GM12878 (cell line): ENCODE results near the gene NFATC3. TPM values are rescaled to one million over a fixed set of nuclear protein-coding genes. Genes with fewer than 3 reads are reported as not detected.

Source experiments
- ATAC-seq: fragments of 200-7000 bp; cut with Tn5 transposase; 3 replicates; pipeline ENCODE4 v1.9.1; 2020; ENCODE audit warnings: mild to moderate bottlenecking, moderate library complexity
- BruUV-seq: library from RNA; stranded (reverse); fragments of 400-500 nt; replicated peaks from 2 replicates; lab custom pipeline; 2021; lab: Mats Ljungman, UMichigan
- CTCF ChIA-PET: fragments of 300-600 bp; sonication (Branson Sonifier 250); formaldehyde crosslinking; extraction: SDS; loops from one replicate; lab custom pipeline; 2021; ENCODE audit warnings: inconsistent platforms; lab: Yijun Ruan, JAX
- POLR2A ChIA-PET: fragments of 350-600 bp; formaldehyde crosslinking; extraction: SDS; loops from one replicate; lab custom pipeline; 2021; ENCODE audit warnings: inconsistent platforms; lab: Charles Lee
- RAD21 ChIA-PET: fragments of 300-600 bp; sonication (Branson Sonifier 250); formaldehyde crosslinking; loops from one replicate; lab custom pipeline; 2023; ENCODE audit warnings: antibody characterized with exemption; ENCODE audit not compliant: unreplicated experiment; lab: Charles Lee
- SMC1A ChIA-PET: fragments of 300-600 bp; sonication (Branson Sonifier 250); formaldehyde crosslinking; loops from one replicate; lab custom pipeline; 2023; ENCODE audit not compliant: unreplicated experiment, uncharacterized antibody; lab: Charles Lee
- DNase-seq: peaks from one replicate; pipeline ENCODE4 v3.0.0-alpha.2; 2011; ENCODE audit warnings: low read depth, low spot score
- FAIRE-seq: peaks from 3 replicates; lab custom pipeline; 2011; peaks lifted over from hg19 to GRCh38; lab: Jason Lieb, UNC
- H2AFZ ChIP-seq: 2 replicates; pipeline ENCODE4 v1.6.0; 2011; ENCODE audit warnings: low read depth, low read length, control low read depth; ENCODE audit not compliant: control insufficient read depth
- H3K27ac ChIP-seq: 2 replicates; pipeline ENCODE4 v1.5.1; 2011; ENCODE audit warnings: control low read depth; ENCODE audit not compliant: control insufficient read depth, insufficient read depth
- H3K27me3 ChIP-seq, 2 experiments: replicated peaks in 1 of 2; 2 replicates each; pipeline versions ENCODE4 v1.6.0 to v1.6.1; 2011; ENCODE audit warnings: low read length in 1 of 2; ENCODE audit not compliant: control insufficient read depth in 2 of 2, insufficient read depth in 2 of 2
- H3K36me3 ChIP-seq, 2 experiments: 2 replicates each; pipeline ENCODE4 v1.5.1; 2011; ENCODE audit warnings: low read length in 1 of 2; ENCODE audit not compliant: control insufficient read depth in 2 of 2, insufficient read depth in 2 of 2
- H3K4me1 ChIP-seq: 2 replicates; pipeline ENCODE4 v1.6.1; 2011; ENCODE audit warnings: mild to moderate bottlenecking, low read length, moderate library complexity, mixed read lengths; ENCODE audit not compliant: control insufficient read depth, insufficient read depth
- H3K4me2 ChIP-seq: 2 replicates; pipeline ENCODE4 v1.6.0; 2011; ENCODE audit warnings: control low read depth; ENCODE audit not compliant: control insufficient read depth, insufficient read depth
- H3K4me3 ChIP-seq: fragments of 200-600 bp; sonication (generic); 2 replicates; pipeline ENCODE4 v1.5.1; 2016
- H3K79me2 ChIP-seq: 2 replicates; pipeline ENCODE4 v1.6.0; 2011; ENCODE audit warnings: low read length; ENCODE audit not compliant: control insufficient read depth, insufficient read depth
- H3K9ac ChIP-seq: 2 replicates; pipeline ENCODE4 v1.8.0; 2011; ENCODE audit warnings: low read length, control low read depth, mixed read lengths; ENCODE audit not compliant: control insufficient read depth, insufficient read depth
- H3K9me3 ChIP-seq: replicated peaks from 3 replicates; pipeline ENCODE4 v1.5.1; 2011; ENCODE audit warnings: mild to moderate bottlenecking, low read length; ENCODE audit not compliant: control insufficient read depth, insufficient read depth
- H4K20me1 ChIP-seq: 2 replicates; pipeline ENCODE4 v1.6.0; 2011; ENCODE audit not compliant: control insufficient read depth, insufficient read depth
- CEBPZ ChIP-seq: fragments of 150-350 bp; IDR thresholded peaks from 2 replicates; pipeline ENCODE4 v1.6.1; 2016; ENCODE audit warnings: low read depth, low read length
- CHD1 ChIP-seq: IDR thresholded peaks from 2 replicates; pipeline ENCODE4 v1.6.1; 2012; ENCODE audit warnings: low read depth, low read length, improper control_type of control experiment
- E2F4 ChIP-seq: IDR thresholded peaks from 2 replicates; pipeline ENCODE4 v1.6.1; 2012; ENCODE audit warnings: low read depth, low read length, improper control_type of control experiment
- EGR1 ChIP-seq, 2 experiments: IDR thresholded peaks; 1 replicate in 1 of 2; 2 replicates in 1 of 2; pipeline ENCODE4 v1.6.1; 2011 to 2012; ENCODE audit warnings: low read depth in 2 of 2, low read length in 2 of 2, borderline replicate concordance in 1 of 2, mild to moderate bottlenecking in 1 of 2, moderate library complexity in 1 of 2
- GATAD2B ChIP-seq: fragments of 450-650 bp; conservative IDR thresholded peaks from 2 replicates; pipeline ENCODE4 v1.6.1; 2017; ENCODE audit warnings: low read depth, mild to moderate bottlenecking, moderate library complexity
- SREBF2 ChIP-seq: IDR thresholded peaks from 2 replicates; pipeline ENCODE4 v1.6.1; 2012; ENCODE audit warnings: mild to moderate bottlenecking, low read length
- SUPT20H ChIP-seq: IDR thresholded peaks from 2 replicates; pipeline ENCODE4 v1.6.1; 2011; ENCODE audit warnings: low read depth, mild to moderate bottlenecking, low read length, moderate library complexity, borderline replicate concordance; ENCODE audit not compliant: control insufficient read depth
- ZBTB11 ChIP-seq: fragments of 450-650 bp; formaldehyde crosslinking; IDR thresholded peaks from 2 replicates; pipeline ENCODE4 v1.5.0; 2022; ENCODE audit warnings: mild to moderate bottlenecking, missing genetic modification characterization
- WGBS: methylation state at CpG from one replicate; pipeline ENCODE4 v1.1.6; 2016; ENCODE audit warnings: low lambda C conversion rate; ENCODE audit not compliant: insufficient replicate concordance, insufficient coverage; ENCODE audit errors: missing lambda C conversion rate; 5-methylcytosine and 5-hydroxymethylcytosine counted together
- in situ Hi-C: fragments of 300-500 bp; cut with MboI; formaldehyde crosslinking; loops from 9 replicates; pipeline ENCODE4 v1.14.3; 2018; ENCODE audit warnings: mixed read lengths
- intact Hi-C: fragments of 100-400 bp; cut with micrococcal nuclease; formaldehyde crosslinking; loops from one replicate; pipeline ENCODE4 v1.14.2; 2022; ENCODE audit not compliant: unreplicated experiment
- polyA plus RNA-seq, 11 experiments: library from polyadenylated mRNA; depleted of rRNA in 4 of 11; unstranded in 6 of 11; stranded (reverse) in 5 of 11; fragments of >200 nt; fragmentation: Nextera tagmentation in 4 of 11; fragmentation: Illumina TruSeq in 1 of 11; extraction: Ambion mirVana in 4 of 11; extraction: Trizol in 1 of 11; gene quantifications; 1 replicate in 1 of 11; 2 replicates in 10 of 11; pipeline versions ENCODE4 v1.2.1 to v1.2.3, GENCODE V29; 2011 to 2016; ENCODE audit warnings: inconsistent platforms in 2 of 11, missing spikeins in 2 of 11, low read depth in 1 of 11
- total RNA-seq, 4 experiments: library from RNA; depleted of rRNA in 3 of 4; stranded (reverse); fragments of >200 nt in 3 of 4; fragmentation: Illumina TruSeq in 1 of 4; extraction: Trizol in 1 of 4; gene quantifications; 2 replicates each; pipeline versions ENCODE4 v1.2.1 to v1.2.3, GENCODE V29; 2013 to 2021
- TF ChIP-seq, protein P1 (sequence below): fragments of 450-650 bp; IDR thresholded peaks from 2 replicates; pipeline ENCODE4 v1.6.1; 2017; ENCODE audit warnings: mild to moderate bottlenecking, moderate library complexity

The NFATC3 gene
- total and polyA plus RNA-seq, 10 of the 15 experiments (the other 5 are each of a cell fraction or from before 2014, with no cell fraction given): 4.2 to 37.6 (median 24.9) TPM

DNA sequence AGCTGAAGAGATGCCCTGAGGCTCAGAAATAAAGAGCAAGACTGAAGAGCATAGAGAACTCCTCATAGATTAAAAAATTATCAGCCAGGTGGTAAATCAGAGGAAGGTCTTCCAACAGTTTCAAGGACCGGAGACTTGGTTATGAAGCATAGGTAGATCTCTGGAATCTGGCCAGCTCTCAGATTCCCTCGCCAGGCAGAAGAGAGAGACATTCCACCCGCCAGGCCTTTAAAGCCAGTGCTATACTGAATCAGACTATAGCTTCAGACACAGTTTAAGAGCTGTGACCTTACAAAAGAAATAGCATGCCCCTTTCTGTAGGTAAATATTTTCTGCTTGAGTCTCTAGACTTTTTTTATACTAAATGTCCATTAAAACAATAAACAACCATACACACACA, 70.3 kb downstream of the NFATC3 start:
- no peak overlapping the region for H3K4me2 ChIP-seq
- BruUV-seq: no TSS peak
- H3K9me3 ChIP-seq: no peaks in the 10 kb centered on the region
- H4K20me1 ChIP-seq: no peaks in the 10 kb centered on the region
- H3K79me2 ChIP-seq: no peaks in the 10 kb centered on the region
- no peak overlapping the region for H2AFZ ChIP-seq
- H3K9ac ChIP-seq: no peak overlapping the region
- ChIA-PET SMC1A (interaction anchor here (0.6 to 1.0 kb wide), 2 partner anchors 23 to 115 kb away, joined by 3 read pairs; no protein-coding TSS in a partner anchor), CTCF (interaction anchor here (1.5 kb wide), 1 partner anchor 11 kb away, joined by 5 read pairs; no protein-coding TSS in a partner anchor), RAD21 (no interaction called here), POLR2A (interaction anchor here (0.6 kb wide), 1 partner anchor 1266 kb away, joined by 4 read pairs; no protein-coding TSS in a partner anchor)
- H3K4me3 ChIP-seq: no peak overlapping the region
- H3K27ac ChIP-seq: no peak overlapping the region
- ATAC-seq (no peak), DNase-seq (no peak), FAIRE-seq (no peak)
- WGBS: 98% methylated on average over 3 of the region's 3 CpGs
- H3K4me1 ChIP-seq: no peaks in the 10 kb centered on the region
- peaks cover 2 to 4% of the 10 kb centered on the region in 2 experiments; a peak in 3 of 4 replicates for H3K36me3 ChIP-seq
- in situ Hi-C loops (no loop called here), intact Hi-C loops (no loop called here)
- H3K27me3 ChIP-seq: no peaks in the 10 kb centered on the region
- TF ChIP-seq ZBTB11 (CRISPR knock-in tag) (no peak), CHD1 (no peak), EGR1 (IDR thresholded peaks at IDR 0.05; ENCODE audit: borderline replicate concordance in 1 of 2, low read depth in 2 of 2, low read length in 2 of 2) (no peak), GATAD2B (no peak), SREBF2 (no peak), SUPT20H (no peak), E2F4 (no peak), CEBPZ (no peak)
- TF ChIP-seq, protein P1, sequence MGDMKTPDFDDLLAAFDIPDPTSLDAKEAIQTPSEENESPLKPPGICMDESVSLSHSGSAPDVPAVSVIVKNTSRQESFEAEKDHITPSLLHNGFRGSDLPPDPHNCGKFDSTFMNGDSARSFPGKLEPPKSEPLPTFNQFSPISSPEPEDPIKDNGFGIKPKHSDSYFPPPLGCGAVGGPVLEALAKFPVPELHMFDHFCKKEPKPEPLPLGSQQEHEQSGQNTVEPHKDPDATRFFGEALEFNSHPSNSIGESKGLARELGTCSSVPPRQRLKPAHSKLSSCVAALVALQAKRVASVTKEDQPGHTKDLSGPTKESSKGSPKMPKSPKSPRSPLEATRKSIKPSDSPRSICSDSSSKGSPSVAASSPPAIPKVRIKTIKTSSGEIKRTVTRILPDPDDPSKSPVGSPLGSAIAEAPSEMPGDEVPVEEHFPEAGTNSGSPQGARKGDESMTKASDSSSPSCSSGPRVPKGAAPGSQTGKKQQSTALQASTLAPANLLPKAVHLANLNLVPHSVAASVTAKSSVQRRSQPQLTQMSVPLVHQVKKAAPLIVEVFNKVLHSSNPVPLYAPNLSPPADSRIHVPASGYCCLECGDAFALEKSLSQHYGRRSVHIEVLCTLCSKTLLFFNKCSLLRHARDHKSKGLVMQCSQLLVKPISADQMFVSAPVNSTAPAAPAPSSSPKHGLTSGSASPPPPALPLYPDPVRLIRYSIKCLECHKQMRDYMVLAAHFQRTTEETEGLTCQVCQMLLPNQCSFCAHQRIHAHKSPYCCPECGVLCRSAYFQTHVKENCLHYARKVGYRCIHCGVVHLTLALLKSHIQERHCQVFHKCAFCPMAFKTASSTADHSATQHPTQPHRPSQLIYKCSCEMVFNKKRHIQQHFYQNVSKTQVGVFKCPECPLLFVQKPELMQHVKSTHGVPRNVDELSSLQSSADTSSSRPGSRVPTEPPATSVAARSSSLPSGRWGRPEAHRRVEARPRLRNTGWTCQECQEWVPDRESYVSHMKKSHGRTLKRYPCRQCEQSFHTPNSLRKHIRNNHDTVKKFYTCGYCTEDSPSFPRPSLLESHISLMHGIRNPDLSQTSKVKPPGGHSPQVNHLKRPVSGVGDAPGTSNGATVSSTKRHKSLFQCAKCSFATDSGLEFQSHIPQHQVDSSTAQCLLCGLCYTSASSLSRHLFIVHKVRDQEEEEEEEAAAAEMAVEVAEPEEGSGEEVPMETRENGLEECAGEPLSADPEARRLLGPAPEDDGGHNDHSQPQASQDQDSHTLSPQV: no peak
